Naive thymus-derived CD8-positive, alpha-beta T cell (primary cell): ENCODE measurements around the gene KCNE4. TPM values are rescaled to one million over a fixed set of nuclear protein-coding genes. Genes with fewer than 3 reads are reported as not detected.
"Not testable (repeated sequence)": the region's sequence is repeated elsewhere in the genome, so short reads cannot be mapped to it uniquely, and the experiment has no call there.

Experiments used
- ATAC-seq, 2 donors: fragments of 150-1000 bp; cut with Tn5 transposase in 1 of 2; sonication (Bioruptor Pico), chemical (Tn5 transposase) in 1 of 2; 1 replicate in 1 of 2; 2 replicates in 1 of 2; pipeline ENCODE4 v1.10.0; 2021; ENCODE audit warnings: mild to moderate bottlenecking in 2 of 2, moderate library complexity in 2 of 2
- POLR2A ChIA-PET: fragments of 350-600 bp; sonication (Branson Sonifier 250); formaldehyde crosslinking; loops from one replicate; lab custom pipeline; 2021; ENCODE audit warnings: antibody characterized with exemption; lab: Charles Lee
- DNase-seq, 10 donors: peaks; one replicate each; pipeline versions ENCODE4 v3.0.0 to v3.0.0-alpha.2; 2020 to 2022
- H3K27ac Mint-ChIP-seq, 10 donors: one replicate each; pipeline ENCODE4 v1.8.0; 2020 to 2022; ENCODE audit warnings: mild to moderate bottlenecking in 10 of 10, mixed read lengths in 10 of 10, moderate library complexity in 4 of 10, inconsistent platforms in 1 of 10
- H3K27me3 Mint-ChIP-seq, 5 donors: one replicate each; pipeline ENCODE4 v1.8.0; 2021 to 2022; ENCODE audit warnings: mixed read lengths in 5 of 5
- H3K36me3 Mint-ChIP-seq, 3 donors: one replicate each; pipeline ENCODE4 v1.8.0; 2020 to 2022; ENCODE audit warnings: mixed read lengths in 3 of 3, mild to moderate bottlenecking in 2 of 3, inconsistent platforms in 1 of 3
- H3K4me1 Mint-ChIP-seq, 4 donors: one replicate each; pipeline ENCODE4 v1.8.0; 2021 to 2022; ENCODE audit warnings: mixed read lengths in 4 of 4
- H3K4me3 Mint-ChIP-seq, 10 donors: one replicate each; pipeline ENCODE4 v1.8.0; 2020 to 2022; ENCODE audit warnings: mild to moderate bottlenecking in 10 of 10, mixed read lengths in 10 of 10, moderate library complexity in 6 of 10, inconsistent platforms in 1 of 10
- H3K9me3 Mint-ChIP-seq, 9 donors: one replicate each; pipeline ENCODE4 v1.8.0; 2020 to 2022; ENCODE audit warnings: mixed read lengths in 9 of 9, mild to moderate bottlenecking in 3 of 9, inconsistent platforms in 1 of 9, moderate library complexity in 1 of 9
- polyA plus RNA-seq, 3 donors: library from polyadenylated mRNA; unstranded; fragments of 300-500 nt; fragmentation: Illumina TruSeq; gene quantifications; one replicate each; pipeline ENCODE4 v1.2.3, GENCODE V29; 2021
- total RNA-seq, 8 experiments: library from RNA in 2 of 8; stranded (reverse) in 2 of 8; gene quantifications; one replicate each; pipeline ENCODE4 v1.2.3 and lab custom pipeline; 2021 to 2026

KCNE4 gene
- total and polyA plus RNA-seq, 5 experiments from 2014 or later: not detected

DNA sequence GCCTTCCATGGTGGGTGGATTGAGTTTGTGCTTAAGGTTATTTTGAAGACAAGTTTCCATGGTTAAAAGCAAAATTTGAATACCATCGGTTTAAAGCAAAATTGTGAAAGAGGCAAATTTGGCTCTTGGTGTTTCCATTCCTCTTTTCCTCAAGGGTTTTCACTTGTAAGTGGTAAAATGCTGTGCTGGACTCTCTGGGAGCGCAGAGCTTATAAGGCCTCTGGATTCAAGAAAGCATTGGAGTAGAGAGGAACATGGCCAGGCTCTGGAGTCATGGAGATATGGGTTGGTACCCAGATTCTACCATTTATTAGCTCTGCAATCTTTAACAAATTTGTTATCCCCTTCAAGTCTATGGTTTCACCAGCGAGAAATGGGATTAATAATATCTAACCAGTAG lies 17.5 kb downstream of the KCNE4 start:
- Mint-ChIP-seq H3K4me3 (no peak overlapping the region), H3K27ac (no peak overlapping the region), H3K4me1 (no peaks in the 10 kb centered on the region), H3K36me3 (no peaks in the 10 kb centered on the region), H3K9me3 (peaks cover 0 to 7% (median 0%) of the 10 kb centered on the region in 9 donors), H3K27me3 (peaks cover 0 to 10% (median 4%) of the 10 kb centered on the region in 5 donors)
- POLR2A ChIA-PET: no interaction called here
- DNase-seq (no peak), ATAC-seq (no peak)

DNA sequence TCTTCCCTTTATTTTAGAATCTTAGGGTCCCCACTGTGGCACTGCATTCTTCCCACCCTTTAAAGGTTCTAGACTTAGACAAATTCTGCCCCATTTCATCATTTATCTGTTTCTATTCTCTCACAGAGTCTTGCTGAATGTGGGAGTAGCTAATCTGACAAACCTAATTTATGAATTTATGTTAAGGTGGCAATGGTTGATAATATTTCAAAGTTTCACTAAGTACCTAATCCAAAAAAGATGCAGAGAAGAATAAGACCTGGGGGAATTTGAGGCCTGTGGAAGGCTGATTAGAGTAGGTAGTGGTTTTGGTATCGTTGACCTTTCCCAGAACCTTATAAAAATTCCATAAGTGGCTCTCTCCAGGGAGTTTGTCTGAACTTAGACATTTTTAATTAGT lies 18.0 kb downstream of the KCNE4 start:
- POLR2A ChIA-PET: no interaction called here
- no peak for ATAC-seq
- H3K27me3 Mint-ChIP-seq: peaks cover 0 to 10% (median 4%) of the 10 kb centered on the region in 5 donors

DNA sequence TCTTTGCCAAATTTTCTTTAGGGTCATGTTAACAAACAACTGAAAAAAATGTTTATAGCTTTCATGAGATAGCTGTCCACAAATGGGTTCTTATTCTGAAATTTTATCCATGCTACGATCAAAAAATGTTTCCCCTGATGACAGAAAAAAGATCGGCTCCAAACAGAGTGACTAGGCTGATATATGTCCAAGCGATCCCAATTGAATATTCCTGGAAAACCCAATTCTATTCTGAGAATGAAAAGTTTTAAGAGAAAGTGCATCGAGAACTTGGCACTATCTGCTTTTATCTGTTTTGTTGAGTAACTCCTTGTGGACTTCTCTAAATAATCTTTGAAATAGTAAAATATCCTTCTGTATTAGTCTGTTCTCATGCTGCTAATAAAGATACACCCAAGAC lies 19.1 kb downstream of the KCNE4 start:
- ATAC-seq (no peak), DNase-seq (no peak)
- Mint-ChIP-seq H3K9me3 (peaks cover 0 to 7% (median 0%) of the 10 kb centered on the region in 9 donors), H3K36me3 (no peaks in the 10 kb centered on the region), H3K4me3 (no peak overlapping the region), H3K4me1 (no peaks in the 10 kb centered on the region), H3K27me3 (peaks cover 0 to 15% (median 4%) of the 10 kb centered on the region in 5 donors), H3K27ac (no peak overlapping the region)
- POLR2A ChIA-PET: no interaction called here

More for the DNA sequence above, 18.0 kb downstream of the KCNE4 start:
- DNase-seq: no peak
- H3K4me3 Mint-ChIP-seq: no peak overlapping the region
- H3K9me3 Mint-ChIP-seq: peaks cover 0 to 7% (median 0%) of the 10 kb centered on the region in 9 donors
- H3K36me3 Mint-ChIP-seq: no peaks in the 10 kb centered on the region
- H3K27ac Mint-ChIP-seq: no peak overlapping the region
- H3K4me1 Mint-ChIP-seq: no peaks in the 10 kb centered on the region

DNA sequence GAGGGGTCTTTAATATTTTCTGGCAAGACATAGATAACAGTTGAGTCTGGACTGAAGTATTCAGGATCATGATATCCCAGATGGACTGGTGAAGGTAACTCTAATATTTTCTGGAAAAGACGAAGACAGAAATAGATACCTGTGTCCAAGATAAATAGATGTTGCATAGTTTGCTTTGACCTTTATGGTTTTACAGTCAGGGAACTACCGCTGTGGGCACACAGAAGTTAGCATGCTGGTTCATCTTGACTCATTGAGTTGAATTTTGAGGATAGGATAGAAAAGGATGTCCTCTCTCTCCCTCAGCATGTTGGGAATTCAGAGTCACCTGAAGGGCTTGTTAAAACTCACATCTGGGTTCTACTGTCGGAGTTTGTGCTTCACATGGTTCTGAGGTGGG lies 20.8 kb downstream of the KCNE4 start:
- ATAC-seq (no peak), DNase-seq (no peak)
- Mint-ChIP-seq H3K27ac (no peak overlapping the region), H3K4me3 (no peak overlapping the region), H3K27me3 (peaks cover 3 to 15% (median 10%) of the 10 kb centered on the region in 5 donors), H3K4me1 (no peaks in the 10 kb centered on the region), H3K36me3 (no peaks in the 10 kb centered on the region), H3K9me3 (peaks cover 0 to 7% (median 0%) of the 10 kb centered on the region in 9 donors)
- POLR2A ChIA-PET: no interaction called here

DNA sequence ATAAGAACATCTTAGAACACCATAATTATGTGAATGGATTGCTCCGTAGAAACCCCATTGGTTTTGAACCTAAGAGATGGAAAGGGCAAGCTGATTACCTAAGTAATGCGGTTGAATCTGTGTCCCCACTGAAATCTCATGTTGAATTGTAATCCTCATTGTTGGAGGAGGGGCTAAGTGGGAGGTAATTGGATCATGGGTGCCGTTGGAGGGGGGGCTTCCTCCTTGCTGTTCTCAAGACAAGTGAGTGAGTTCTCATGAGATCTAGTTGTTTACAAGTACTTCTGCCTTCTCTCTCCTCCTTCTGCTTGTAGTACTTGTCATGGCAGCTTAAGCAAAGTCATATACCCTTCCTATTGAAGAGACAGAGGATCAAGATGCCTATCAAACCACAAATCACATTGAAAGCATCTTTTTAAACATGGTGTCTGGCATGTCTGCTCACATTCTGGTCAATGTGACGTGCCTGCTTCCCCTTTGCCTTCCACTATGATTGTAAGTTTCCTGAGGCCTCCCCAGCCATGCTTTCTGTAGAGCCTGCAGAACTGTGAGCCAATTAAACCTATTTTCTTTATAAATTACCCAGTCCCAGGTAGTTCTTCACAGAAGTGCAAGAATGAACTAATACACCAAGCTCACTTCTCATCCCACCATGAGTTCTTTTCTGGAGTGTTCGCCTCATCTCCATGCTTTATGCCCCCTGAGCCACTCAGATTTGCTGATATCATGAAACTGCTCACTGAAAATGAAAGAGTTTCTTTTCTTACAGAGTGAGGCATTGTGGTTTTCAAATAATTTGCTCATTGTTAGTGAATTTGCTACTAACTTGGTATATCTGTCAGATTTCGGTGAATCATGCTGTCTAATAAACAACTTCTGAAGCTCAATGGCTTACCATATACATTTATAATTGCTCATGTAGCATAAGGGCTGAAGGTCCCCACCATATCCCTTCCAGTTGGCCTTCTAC lies 23.6 kb downstream of the KCNE4 start:
- Mint-ChIP-seq H3K27ac (no peak overlapping the region), H3K36me3 (no peaks in the 10 kb centered on the region), H3K27me3 (peaks cover 4 to 24% (median 13%) of the 10 kb centered on the region in 5 donors), H3K9me3 (peaks cover 0 to 7% (median 0%) of the 10 kb centered on the region in 9 donors), H3K4me1 (no peaks in the 10 kb centered on the region), H3K4me3 (no peak overlapping the region)
- ATAC-seq: no peak
- POLR2A ChIA-PET: no interaction called here
- no peak for DNase-seq

DNA sequence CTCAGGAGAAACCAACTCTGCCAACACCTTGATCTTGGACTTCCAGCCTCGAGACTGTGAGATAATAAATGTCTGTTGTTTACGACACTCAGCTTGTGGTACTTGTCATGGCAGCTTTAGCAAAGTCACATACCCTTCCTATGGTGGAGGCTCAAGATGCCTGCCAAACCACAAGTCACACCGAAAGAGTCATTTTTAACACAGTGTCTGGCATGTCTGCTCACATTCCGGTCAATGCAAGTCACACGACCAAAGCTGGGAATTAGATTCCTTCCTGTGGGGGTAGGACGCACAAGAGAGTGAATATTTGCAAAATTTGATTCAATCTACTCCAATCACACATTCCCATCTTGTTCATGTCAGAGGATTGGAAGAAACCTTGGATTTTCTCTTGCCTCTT lies 24.6 kb downstream of the KCNE4 start:
- peaks cover 0 to 7% (median 0%) of the 10 kb centered on the region in 9 donors for H3K9me3 Mint-ChIP-seq
- H3K36me3 Mint-ChIP-seq: no peaks in the 10 kb centered on the region
- H3K4me3 Mint-ChIP-seq: no peak overlapping the region
- POLR2A ChIA-PET: no interaction called here
- H3K27ac Mint-ChIP-seq: no peak overlapping the region
- DNase-seq: no peak
- H3K4me1 Mint-ChIP-seq: no peaks in the 10 kb centered on the region
- H3K27me3 Mint-ChIP-seq: peaks cover 7 to 24% (median 13%) of the 10 kb centered on the region in 5 donors
- ATAC-seq: no peak

DNA sequence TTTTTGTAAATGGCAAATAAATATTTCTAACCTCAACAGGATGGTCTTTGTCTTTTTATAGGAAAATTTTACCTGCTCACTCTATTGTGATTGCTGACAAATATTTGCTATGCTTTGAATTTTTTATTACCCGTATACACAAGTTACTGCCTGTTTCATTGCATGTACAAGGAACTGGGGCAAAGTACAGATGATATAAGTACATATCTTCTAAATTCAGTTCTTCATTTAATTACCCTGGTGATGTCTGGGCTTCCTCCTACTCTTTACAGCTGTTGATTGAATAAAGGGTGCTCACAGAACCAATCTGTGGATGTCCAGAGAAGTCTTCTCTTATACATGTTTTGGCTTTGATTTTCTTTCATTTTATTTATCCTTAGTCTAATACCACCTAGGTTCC lies 26.5 kb downstream of the KCNE4 start:
- no peak for ATAC-seq
- Mint-ChIP-seq H3K27ac (peak overlapping the region in 1 of 10 donors; percentile 14), H3K27me3 (peaks cover 5 to 24% (median 9%) of the 10 kb centered on the region in 5 donors), H3K9me3 (peaks cover 0 to 4% (median 0%) of the 10 kb centered on the region in 9 donors), H3K4me3 (no peak overlapping the region), H3K4me1 (no peaks in the 10 kb centered on the region), H3K36me3 (no peaks in the 10 kb centered on the region)
- no peak for DNase-seq
- POLR2A ChIA-PET: no interaction called here

DNA sequence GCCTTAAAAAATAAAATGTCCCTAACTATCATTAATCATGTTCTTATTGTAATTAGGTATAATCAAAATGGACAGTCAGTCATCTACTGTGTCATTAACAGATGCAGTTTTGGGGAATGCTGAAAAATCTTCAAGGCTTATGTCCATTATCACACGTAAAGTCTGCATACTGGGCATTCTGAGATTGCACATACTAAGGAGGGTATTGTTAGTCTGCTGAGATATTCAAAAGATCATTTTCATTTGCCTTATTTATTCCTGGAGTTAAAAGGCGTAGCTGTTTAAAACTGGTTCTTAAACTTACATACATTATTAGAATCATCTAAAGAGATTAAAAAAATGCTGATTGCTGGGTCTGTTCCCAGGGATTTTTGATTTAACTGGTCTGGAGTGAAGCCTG lies 27.4 kb downstream of the KCNE4 start:
- H3K36me3 Mint-ChIP-seq: no peaks in the 10 kb centered on the region
- peaks cover 2 to 24% (median 9%) of the 10 kb centered on the region in 5 donors for H3K27me3 Mint-ChIP-seq
- DNase-seq (no peak), ATAC-seq (no peak)
- peaks cover 0 to 4% (median 0%) of the 10 kb centered on the region in 9 donors for H3K9me3 Mint-ChIP-seq
- H3K4me1 Mint-ChIP-seq: no peaks in the 10 kb centered on the region
- no peak overlapping the region for H3K27ac Mint-ChIP-seq
- POLR2A ChIA-PET: no interaction called here
- H3K4me3 Mint-ChIP-seq: no peak overlapping the region

DNA sequence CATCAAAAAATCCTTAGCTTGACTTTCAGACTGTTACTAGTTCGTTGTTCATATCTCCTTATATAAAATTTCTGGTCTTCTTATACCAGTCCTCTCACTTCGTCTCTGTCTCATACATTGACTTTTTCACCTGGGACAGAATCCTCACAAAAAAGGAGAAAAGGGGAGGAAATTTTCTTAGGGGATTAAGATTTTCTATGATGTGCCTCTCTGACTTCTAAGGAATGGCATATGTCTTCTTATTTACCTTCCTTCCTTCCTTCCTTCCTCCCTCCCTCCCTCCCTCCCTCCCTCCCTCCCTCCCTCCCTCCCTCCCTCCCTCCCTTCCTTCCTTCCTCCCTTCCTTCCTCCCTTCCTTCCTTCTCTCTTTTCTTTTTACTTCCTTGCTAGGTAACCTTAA lies 27.9 kb downstream of the KCNE4 start:
- ATAC-seq (no peak), DNase-seq (no peak)
- Mint-ChIP-seq H3K4me1 (no peaks in the 10 kb centered on the region), H3K9me3 (peaks cover 0 to 4% (median 0%) of the 10 kb centered on the region in 9 donors), H3K27me3 (peaks cover 2 to 24% (median 9%) of the 10 kb centered on the region in 5 donors), H3K4me3 (no peak overlapping the region), H3K36me3 (no peaks in the 10 kb centered on the region), H3K27ac (no peak overlapping the region)
- POLR2A ChIA-PET: no interaction called here

DNA sequence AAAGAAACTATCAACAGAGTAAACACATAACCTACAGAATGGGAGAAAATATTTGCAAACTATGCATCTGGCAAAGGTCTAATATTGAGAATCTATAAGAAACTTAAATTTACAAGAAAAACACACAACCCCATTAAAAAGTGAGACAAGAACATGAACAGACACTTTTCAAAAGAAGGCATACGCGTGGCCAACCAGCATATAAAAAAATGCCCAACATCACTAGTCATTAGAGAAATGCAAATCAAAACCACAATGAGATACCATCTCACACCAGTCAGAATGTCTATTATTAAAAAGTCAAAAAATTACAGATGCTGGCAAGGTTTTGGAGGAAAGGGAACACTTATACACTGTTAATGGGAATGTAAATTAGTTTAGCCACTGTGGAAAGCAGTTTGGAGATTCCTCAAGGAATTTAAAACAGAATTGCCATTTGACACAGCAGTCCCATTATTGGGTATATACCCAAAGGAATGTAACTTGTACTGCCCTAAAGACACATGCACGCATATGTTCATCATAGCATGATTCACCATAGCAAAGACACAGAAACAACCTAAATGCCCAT lies 28.9 kb downstream of the KCNE4 start:
- ATAC-seq, H3K4me3 Mint-ChIP-seq, H3K4me1 Mint-ChIP-seq, H3K36me3 Mint-ChIP-seq, H3K9me3 Mint-ChIP-seq, POLR2A ChIA-PET, H3K27ac Mint-ChIP-seq, DNase-seq: not testable (repeated sequence)
- H3K27me3 Mint-ChIP-seq: peaks cover 2 to 27% (median 7%) of the 10 kb centered on the region in 5 donors

DNA sequence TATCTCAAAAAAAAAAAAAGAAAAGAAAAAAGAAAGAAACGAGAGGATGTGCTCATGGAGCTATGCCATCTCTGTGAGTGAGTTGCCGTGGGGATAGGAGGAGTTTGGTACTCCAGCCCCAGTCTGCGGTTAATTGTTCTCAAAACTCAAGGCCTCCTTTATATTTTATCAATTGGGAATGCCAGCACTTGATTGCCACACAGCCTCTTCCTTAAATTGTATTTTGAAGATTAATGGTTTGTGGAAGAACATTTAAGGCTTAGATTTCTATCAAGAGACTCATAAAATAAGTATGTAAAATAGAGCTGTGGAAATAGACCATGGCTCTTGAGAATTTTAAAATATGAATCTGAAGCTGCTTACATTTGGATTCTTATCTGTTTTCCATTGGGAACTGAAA lies 29.8 kb downstream of the KCNE4 start:
- Mint-ChIP-seq H3K9me3 (peaks cover 0 to 2% (median 0%) of the 10 kb centered on the region in 9 donors), H3K4me1 (no peaks in the 10 kb centered on the region), H3K27me3 (peaks cover 2 to 32% (median 9%) of the 10 kb centered on the region in 5 donors), H3K4me3 (no peak overlapping the region), H3K27ac (no peak overlapping the region), H3K36me3 (no peaks in the 10 kb centered on the region)
- DNase-seq (no peak), ATAC-seq (no peak)
- POLR2A ChIA-PET: no interaction called here

DNA sequence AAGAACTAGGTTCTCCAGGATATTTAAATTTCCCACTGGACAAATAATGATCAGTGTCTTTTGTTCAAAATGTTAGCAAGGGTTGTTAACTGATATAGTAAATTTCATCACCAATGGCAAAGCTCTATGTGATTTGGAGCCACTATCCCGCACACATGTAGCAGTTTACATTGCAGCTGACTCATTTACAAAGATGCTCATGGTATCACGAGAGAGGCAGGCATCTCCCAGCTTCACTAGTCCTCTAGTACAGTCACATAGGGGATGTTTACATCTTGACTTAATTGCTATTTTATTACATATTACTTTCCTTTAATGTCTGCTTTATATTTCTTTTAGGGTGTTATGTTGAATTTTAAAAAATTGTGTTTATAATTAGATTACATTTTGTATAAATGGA lies 30.7 kb downstream of the KCNE4 start:
- Mint-ChIP-seq H3K27me3 (peaks cover 5 to 31% (median 8%) of the 10 kb centered on the region in 5 donors), H3K27ac (no peak overlapping the region), H3K9me3 (peaks cover 0 to 4% (median 0%) of the 10 kb centered on the region in 9 donors), H3K4me3 (no peak overlapping the region), H3K36me3 (no peaks in the 10 kb centered on the region), H3K4me1 (no peaks in the 10 kb centered on the region)
- DNase-seq (no peak), ATAC-seq (no peak)
- POLR2A ChIA-PET: no interaction called here

DNA sequence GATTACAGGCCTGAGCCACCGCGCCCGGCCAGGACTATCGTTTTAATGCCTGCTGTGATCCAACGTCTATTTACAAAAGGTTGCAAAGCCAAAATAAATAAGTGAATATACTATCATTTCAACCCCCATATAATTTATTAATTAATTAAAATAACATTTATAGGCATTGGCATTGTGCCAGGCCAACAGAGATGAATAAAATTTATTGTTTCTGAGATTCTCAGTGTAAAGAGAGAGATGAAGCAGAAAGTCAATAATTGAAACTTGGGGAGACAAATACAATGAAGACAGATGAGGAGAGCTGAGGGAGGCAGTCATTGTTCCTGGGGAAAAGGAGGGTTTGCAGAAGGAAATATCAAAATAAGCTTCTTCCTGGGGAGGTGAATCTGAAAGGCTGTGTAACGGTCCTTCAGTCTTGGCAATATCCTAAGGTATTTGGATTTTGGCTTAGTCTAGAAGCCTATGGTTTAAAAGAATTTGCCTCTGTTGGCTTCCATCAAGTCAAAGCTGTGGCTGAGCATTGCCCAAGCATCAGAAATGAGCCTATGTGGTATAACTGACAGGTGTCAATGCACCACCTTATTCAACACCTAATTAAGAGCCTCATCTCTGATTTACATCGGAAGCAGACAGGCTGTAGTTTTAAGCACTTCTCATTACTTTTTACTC lies 31.5 kb downstream of the KCNE4 start:
- H3K36me3 Mint-ChIP-seq: no peaks in the 10 kb centered on the region
- ATAC-seq: no peak
- no peaks in the 10 kb centered on the region for H3K4me1 Mint-ChIP-seq
- peaks cover 5 to 29% (median 8%) of the 10 kb centered on the region in 5 donors for H3K27me3 Mint-ChIP-seq
- POLR2A ChIA-PET: no interaction called here
- H3K4me3 Mint-ChIP-seq: no peak overlapping the region
- no peak overlapping the region for H3K27ac Mint-ChIP-seq
- DNase-seq: no peak
- H3K9me3 Mint-ChIP-seq: peaks cover 0 to 4% (median 0%) of the 10 kb centered on the region in 9 donors
